Measurements from ENCODE around the gene HTR2B.

DNA sequence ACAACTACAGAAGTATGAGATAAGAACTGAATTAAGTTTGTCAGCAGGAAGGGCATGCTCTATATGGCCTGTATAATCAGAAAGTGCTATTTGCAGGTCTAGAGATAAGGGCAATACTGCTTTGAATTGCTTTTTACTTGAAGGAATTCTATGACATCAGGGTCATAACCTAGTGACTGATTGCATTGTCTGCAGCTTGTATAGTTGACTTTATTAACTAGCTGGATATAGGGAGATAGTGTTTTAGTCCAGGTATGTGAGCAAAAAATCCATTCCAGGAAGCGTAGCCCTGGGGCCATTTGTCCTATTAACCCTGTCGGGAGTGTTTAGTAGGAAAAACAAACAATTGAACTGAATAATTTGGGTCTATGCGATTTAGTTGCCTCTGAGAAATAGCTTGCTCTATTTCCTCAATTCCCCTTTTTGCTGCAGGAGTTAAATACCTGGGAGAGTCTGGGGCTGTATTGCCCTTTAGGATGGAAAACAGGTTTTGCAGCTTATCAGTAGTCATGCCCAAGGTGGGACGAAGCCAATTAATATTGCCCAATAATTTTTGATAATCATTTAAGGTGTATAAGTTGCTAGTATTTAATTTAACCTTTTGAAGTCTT is 30.0 kb downstream of the HTR2B start:
- TF ChIP-seq, protein P1, sequence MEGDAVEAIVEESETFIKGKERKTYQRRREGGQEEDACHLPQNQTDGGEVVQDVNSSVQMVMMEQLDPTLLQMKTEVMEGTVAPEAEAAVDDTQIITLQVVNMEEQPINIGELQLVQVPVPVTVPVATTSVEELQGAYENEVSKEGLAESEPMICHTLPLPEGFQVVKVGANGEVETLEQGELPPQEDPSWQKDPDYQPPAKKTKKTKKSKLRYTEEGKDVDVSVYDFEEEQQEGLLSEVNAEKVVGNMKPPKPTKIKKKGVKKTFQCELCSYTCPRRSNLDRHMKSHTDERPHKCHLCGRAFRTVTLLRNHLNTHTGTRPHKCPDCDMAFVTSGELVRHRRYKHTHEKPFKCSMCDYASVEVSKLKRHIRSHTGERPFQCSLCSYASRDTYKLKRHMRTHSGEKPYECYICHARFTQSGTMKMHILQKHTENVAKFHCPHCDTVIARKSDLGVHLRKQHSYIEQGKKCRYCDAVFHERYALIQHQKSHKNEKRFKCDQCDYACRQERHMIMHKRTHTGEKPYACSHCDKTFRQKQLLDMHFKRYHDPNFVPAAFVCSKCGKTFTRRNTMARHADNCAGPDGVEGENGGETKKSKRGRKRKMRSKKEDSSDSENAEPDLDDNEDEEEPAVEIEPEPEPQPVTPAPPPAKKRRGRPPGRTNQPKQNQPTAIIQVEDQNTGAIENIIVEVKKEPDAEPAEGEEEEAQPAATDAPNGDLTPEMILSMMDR (IDR thresholded peaks at IDR 0.05 in 8 of 11, conservative IDR thresholded peaks at IDR 0.05 in 3 of 11): no peak
- no peak for TF ChIP-seq POLR2A (IDR thresholded peaks at IDR 0.05)

All from spleen (tissue), 7 donors.